Measurements from ENCODE around the gene ZNF324B.

GRCh38 chr19:58429745-58430144, 21.7 kb upstream of the ZNF324B start:
- TF ChIP-seq CTCF (IDR thresholded peaks at IDR 0.05) (no peak), POLR2A (IDR thresholded peaks at IDR 0.05) (no peak), POLR2AphosphoS5 (IDR thresholded peaks at IDR 0.05) (no peak), EP300 (IDR thresholded peaks at IDR 0.05) (no peak)
